Measurements from ENCODE around the gene PGC. TPM values are rescaled to one million over a fixed set of nuclear protein-coding genes. Genes with fewer than 3 reads are reported as not detected.

Gene PGC
- total RNA-seq, 1 donor from 2014 or later = not detected

DNA sequence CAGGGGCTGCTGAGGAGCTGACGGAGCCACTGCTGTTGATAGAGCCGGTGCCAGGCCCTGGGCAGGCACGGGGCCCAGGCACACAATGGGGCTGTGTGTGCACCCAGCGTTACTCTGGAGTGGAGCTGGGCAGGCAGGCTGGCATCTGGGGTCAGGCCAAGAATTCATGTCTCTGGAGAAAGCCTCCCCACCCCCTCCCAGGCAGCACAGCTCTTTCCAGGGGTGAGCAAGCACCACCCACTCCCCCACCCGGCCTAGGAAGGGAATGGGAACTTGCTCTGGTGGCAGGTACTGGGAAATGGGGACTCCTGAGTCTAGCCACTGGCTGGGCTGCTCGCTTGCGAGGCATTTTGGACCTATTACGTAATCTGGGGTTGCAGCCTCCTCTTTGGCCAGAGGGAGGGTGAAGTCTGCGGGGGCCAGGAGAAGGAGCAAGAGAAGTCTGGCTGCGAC lies 34.5 kb downstream of the PGC start:
- Mint-ChIP-seq H3K27ac (ENCODE audit: unreplicated experiment) (no peak overlapping the region), H3K36me3 (ENCODE audit: unreplicated experiment) (no peaks in the 10 kb centered on the region), H3K27me3 (ENCODE audit: unreplicated experiment) (peaks cover 8% of the 10 kb centered on the region), H3K4me3 (ENCODE audit: unreplicated experiment) (no peak overlapping the region), H3K9me3 (ENCODE audit: unreplicated experiment) (peaks cover 6% of the 10 kb centered on the region), H3K4me1 (ENCODE audit: low read depth, unreplicated experiment) (no peaks in the 10 kb centered on the region)
- TF ChIP-seq, protein P1, sequence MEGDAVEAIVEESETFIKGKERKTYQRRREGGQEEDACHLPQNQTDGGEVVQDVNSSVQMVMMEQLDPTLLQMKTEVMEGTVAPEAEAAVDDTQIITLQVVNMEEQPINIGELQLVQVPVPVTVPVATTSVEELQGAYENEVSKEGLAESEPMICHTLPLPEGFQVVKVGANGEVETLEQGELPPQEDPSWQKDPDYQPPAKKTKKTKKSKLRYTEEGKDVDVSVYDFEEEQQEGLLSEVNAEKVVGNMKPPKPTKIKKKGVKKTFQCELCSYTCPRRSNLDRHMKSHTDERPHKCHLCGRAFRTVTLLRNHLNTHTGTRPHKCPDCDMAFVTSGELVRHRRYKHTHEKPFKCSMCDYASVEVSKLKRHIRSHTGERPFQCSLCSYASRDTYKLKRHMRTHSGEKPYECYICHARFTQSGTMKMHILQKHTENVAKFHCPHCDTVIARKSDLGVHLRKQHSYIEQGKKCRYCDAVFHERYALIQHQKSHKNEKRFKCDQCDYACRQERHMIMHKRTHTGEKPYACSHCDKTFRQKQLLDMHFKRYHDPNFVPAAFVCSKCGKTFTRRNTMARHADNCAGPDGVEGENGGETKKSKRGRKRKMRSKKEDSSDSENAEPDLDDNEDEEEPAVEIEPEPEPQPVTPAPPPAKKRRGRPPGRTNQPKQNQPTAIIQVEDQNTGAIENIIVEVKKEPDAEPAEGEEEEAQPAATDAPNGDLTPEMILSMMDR (IDR thresholded peaks at IDR 0.05; ENCODE audit: partially characterized antibody, unreplicated experiment) = no peak
- no peak for DNase-seq

DNA sequence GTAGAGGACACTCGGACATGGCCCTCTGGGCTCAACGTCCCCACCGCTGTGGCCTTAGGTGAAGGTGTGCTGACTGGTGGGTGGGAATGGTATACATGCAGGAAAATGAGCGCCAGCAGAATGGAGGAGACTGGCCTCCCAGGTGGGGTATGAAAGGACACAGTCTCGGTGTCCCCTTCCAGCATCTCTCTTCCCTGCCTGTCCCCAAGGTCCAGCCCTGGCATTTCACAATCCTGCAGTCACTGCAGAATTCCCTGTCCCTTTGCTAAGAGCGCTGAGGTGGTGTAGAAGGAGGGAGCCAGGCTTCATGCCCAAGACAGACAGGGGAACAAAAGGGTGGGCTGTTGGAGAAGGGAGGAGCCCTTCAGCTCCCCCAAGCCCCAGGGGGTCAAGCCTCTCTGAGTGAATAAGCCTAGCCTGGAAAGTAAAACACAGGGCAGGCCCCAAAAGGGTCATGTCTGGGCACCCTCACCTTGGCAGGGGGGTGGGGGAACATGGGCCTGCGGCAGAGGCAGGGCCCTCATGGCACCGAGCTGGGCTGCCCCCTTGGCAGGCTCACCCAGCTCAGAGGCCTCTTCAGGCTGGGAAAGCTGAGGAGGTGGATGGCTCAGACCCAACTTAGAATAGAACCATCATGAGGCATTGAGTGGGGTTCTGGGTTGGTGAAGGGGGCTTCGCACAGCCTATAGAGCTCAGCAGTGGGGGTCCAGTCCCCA lies 35.7 kb downstream of the PGC start:
- Mint-ChIP-seq H3K4me1 (ENCODE audit: low read depth, unreplicated experiment) (no peaks in the 10 kb centered on the region), H3K27me3 (ENCODE audit: unreplicated experiment) (peaks cover 13% of the 10 kb centered on the region), H3K36me3 (ENCODE audit: unreplicated experiment) (no peaks in the 10 kb centered on the region), H3K9me3 (ENCODE audit: unreplicated experiment) (peaks cover 6% of the 10 kb centered on the region), H3K4me3 (ENCODE audit: unreplicated experiment) (no peak overlapping the region), H3K27ac (ENCODE audit: unreplicated experiment) (no peak overlapping the region)
- no peak for DNase-seq
- TF ChIP-seq, protein P1 (IDR thresholded peaks at IDR 0.05; ENCODE audit: partially characterized antibody, unreplicated experiment) = no peak

DNA sequence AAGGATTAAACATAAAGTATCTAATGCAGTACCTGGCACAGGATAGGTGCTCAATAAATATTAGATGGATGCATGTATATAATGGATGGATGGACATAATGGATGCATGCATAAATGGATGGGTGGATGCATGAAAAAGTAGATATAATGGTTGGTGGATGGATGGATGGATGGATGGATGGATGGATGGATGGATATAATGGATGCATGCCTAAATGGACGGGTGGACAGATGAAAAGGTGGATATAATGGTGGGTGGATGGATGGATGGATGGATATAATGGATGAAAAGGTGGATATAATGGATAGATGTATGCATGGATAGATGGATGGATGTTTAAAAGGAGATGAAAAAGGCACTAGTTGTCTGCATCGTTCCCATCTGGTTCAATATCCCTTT lies 37.8 kb downstream of the PGC start:
- H3K36me3 Mint-ChIP-seq (ENCODE audit: unreplicated experiment) = no peaks in the 10 kb centered on the region
- H3K27me3 Mint-ChIP-seq (ENCODE audit: unreplicated experiment) = peaks cover 13% of the 10 kb centered on the region
- no peak overlapping the region for H3K27ac Mint-ChIP-seq (ENCODE audit: unreplicated experiment)
- TF ChIP-seq, protein P1 (IDR thresholded peaks at IDR 0.05; ENCODE audit: partially characterized antibody, unreplicated experiment) = no peak
- DNase-seq = no peak
- peaks cover 7% of the 10 kb centered on the region for H3K9me3 Mint-ChIP-seq (ENCODE audit: unreplicated experiment)
- H3K4me1 Mint-ChIP-seq (ENCODE audit: low read depth, unreplicated experiment) = no peaks in the 10 kb centered on the region
- H3K4me3 Mint-ChIP-seq (ENCODE audit: unreplicated experiment) = no peak overlapping the region

DNA sequence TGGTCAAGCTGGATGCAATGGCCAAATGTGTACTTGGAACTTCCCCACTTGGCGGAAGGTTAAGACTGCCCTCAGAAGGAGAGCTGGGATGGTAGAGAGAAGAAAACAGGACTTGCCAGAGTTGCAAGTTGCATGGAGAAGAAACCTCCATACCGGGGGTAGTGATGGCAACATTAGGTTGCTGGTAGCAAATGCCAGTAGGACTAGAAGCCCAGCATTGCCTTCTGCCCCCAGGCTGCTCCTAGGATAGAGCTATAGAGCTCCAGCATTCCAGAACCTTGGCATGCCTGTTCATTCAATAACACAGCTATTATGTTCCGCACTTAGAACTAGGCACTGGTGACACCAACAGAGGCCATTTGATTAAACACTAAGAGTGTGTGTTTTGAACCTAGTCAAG lies 38.3 kb downstream of the PGC start:
- TF ChIP-seq, protein P1 (IDR thresholded peaks at IDR 0.05; ENCODE audit: partially characterized antibody, unreplicated experiment) = no peak
- peaks cover 13% of the 10 kb centered on the region for H3K27me3 Mint-ChIP-seq (ENCODE audit: unreplicated experiment)
- peaks cover 3% of the 10 kb centered on the region for H3K9me3 Mint-ChIP-seq (ENCODE audit: unreplicated experiment)
- DNase-seq = no peak
- H3K4me3 Mint-ChIP-seq (ENCODE audit: unreplicated experiment) = no peak overlapping the region
- no peaks in the 10 kb centered on the region for H3K36me3 Mint-ChIP-seq (ENCODE audit: unreplicated experiment)
- H3K27ac Mint-ChIP-seq (ENCODE audit: unreplicated experiment) = no peak overlapping the region
- no peaks in the 10 kb centered on the region for H3K4me1 Mint-ChIP-seq (ENCODE audit: low read depth, unreplicated experiment)

DNA sequence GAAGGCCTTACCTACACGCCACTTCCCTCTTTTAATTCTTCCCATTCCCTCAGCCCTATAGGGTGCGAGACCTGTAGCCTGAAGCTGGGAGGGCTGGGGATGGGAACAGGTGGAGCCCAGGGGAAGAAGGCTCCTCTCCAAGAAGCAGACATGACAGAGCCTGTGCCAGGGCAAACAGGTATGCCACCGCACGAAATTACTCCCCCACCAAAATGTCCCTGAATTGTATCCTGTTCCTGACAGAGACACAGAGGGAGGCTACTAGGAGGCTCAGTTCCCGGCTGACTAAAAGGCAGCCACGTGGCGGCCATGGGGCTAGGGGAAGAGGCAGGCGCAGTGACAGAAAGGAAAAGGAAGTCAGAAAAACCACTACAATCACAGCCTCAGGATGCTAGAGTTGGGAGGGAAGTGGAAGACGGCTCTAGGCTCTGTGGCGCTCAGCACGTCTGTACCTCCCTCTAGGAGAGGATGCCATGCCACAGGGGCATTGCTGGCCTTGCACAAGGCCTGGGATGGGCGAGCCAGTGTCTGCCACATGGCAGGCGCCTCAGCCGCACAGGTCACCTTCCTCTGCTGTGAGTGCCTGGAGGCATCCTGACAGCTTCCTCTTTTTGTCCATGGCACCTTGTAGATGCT lies 39.5 kb downstream of the PGC start:
- H3K27ac Mint-ChIP-seq (ENCODE audit: unreplicated experiment) = no peak overlapping the region
- H3K4me3 Mint-ChIP-seq (ENCODE audit: unreplicated experiment) = no peak overlapping the region
- peaks cover 3% of the 10 kb centered on the region for H3K9me3 Mint-ChIP-seq (ENCODE audit: unreplicated experiment)
- no peaks in the 10 kb centered on the region for H3K4me1 Mint-ChIP-seq (ENCODE audit: low read depth, unreplicated experiment)
- TF ChIP-seq, protein P1 (IDR thresholded peaks at IDR 0.05; ENCODE audit: partially characterized antibody, unreplicated experiment) = no peak
- H3K36me3 Mint-ChIP-seq (ENCODE audit: unreplicated experiment) = no peaks in the 10 kb centered on the region
- DNase-seq = no peak
- H3K27me3 Mint-ChIP-seq (ENCODE audit: unreplicated experiment) = peaks cover 15% of the 10 kb centered on the region
